ENCODE data around the gene TAF11L5. TPM values are rescaled to one million over a fixed set of nuclear protein-coding genes. Genes with fewer than 3 reads are reported as not detected.
"Not testable (repeated sequence)": the region's sequence is repeated elsewhere in the genome, so short reads cannot be mapped to it uniquely, and the experiment has no call there.

The TAF11L5 gene
- total RNA-seq, result 1 to 10 TPM in 5 of 8 experiments, not detected in 3; 1.4 to 8.5 (median 2.1) TPM

DNA sequence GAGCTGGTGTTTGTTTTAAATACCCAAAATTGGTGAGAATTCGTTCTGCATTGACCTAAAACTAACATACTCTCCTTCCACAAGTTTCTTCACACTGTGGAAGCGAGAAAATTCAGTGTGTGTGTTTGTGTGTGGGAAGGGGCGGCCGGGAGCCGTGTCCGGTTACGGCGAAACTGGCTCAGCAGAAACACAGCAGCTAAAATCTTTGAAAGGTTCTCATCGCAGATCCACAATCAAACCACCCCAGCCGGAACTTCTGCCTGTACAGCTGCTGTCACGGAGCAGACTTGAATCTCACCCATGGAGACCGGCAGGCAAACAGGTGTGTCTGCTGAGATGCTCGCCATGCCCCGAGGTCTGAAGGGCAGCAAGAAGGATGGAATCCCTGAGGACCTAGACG is at the start of gene TAF11L5:
TSS of gene TAF11L5 (plus strand) at position 301 of the 400 bp plus-strand sequence.
- H3K4me3 ChIP-seq; ATAC-seq (replicated peaks in 6 of 8); H3K4me1 ChIP-seq (replicated peaks in 1 of 2); H3K27ac ChIP-seq; in situ Hi-C loops (cut with MboI; ENCODE audit: low pct_unique_long_range_greater_than_20kb in 2 of 9, low sequenced_read_pairs in 9 of 9, unreplicated experiment in 9 of 9): not testable (repeated sequence)
- no CpG with 5 or more reads among the region's 15 CpGs for WGBS, 10 experiments

DNA sequence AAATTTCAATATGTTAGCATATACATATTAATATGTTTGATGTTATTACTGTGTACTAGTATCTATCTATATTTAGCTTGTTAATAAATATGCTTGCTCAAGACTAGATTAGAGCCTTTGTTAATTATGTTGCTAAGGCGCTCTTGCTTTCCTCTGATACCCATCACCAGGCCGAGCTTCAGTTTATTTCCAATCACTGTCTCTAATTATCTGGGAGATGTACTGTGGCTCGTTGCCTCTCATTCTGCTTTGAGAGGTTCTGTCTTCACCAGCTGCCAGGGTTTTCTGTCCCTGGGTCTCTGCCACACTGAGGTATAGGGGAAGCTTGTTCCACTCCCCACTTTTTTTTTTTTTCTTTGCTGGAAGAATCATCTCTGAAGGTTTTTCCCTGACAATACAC is 48.0 kb upstream of the TAF11L5 start:
- Histone ChIP-seq H3K4me1 (replicated peaks in 1 of 2) (peaks cover 5 to 10% of the 10 kb centered on the region in 2 donors), H3K4me3 (no peak overlapping the region), H3K27ac (no peak overlapping the region)
- WGBS, 10 experiments, result 10 to 83% (median 51%) methylated on average over 1 to 3 of the region's 3 CpGs; no CpG with 5 or more reads in 1 of the 10 experiments
- in situ Hi-C loops (cut with MboI; ENCODE audit: low pct_unique_long_range_greater_than_20kb in 2 of 9, low sequenced_read_pairs in 9 of 9, unreplicated experiment in 9 of 9), result no loop called here
- no peak for ATAC-seq (replicated peaks in 6 of 8)

GRCh38 chr5:17477573-17478265 is 47.3 kb upstream of the TAF11L5 start:
- no peak overlapping the region for H3K4me3 ChIP-seq
- no peak overlapping the region for H3K27ac ChIP-seq
- in situ Hi-C loops (cut with MboI; ENCODE audit: low pct_unique_long_range_greater_than_20kb in 2 of 9, low sequenced_read_pairs in 9 of 9, unreplicated experiment in 9 of 9), result no loop called here

GRCh38 chr5:17481378-17481777 is 43.7 kb upstream of the TAF11L5 start:
- Histone ChIP-seq H3K4me3 (no peak overlapping the region), H3K27ac (peak overlapping the region in 1 of 2 donors; percentile 39), H3K4me1 (replicated peaks in 1 of 2) (peaks cover 5 to 24% of the 10 kb centered on the region in 2 donors)
- 17 to 100% (median 42%) methylated on average over 1 to 4 of the region's 4 CpGs; no CpG with 5 or more reads in 1 of the 10 experiments for WGBS, 10 experiments
- in situ Hi-C loops (cut with MboI; ENCODE audit: low pct_unique_long_range_greater_than_20kb in 2 of 9, low sequenced_read_pairs in 9 of 9, unreplicated experiment in 9 of 9), result no loop called here
- peak in 6 of 8 experiments; percentile 34 to 83 (median 64) for ATAC-seq (replicated peaks in 6 of 8)

More at GRCh38 chr5:17477573-17478265, 47.3 kb upstream of the TAF11L5 start:
- ATAC-seq (replicated peaks in 6 of 8), result peak in 5 of 8 experiments; percentile 28 to 78 (median 63)
- 37 to 100% (median 71%) methylated on average over 2 to 7 of the region's 7 CpGs; no CpG with 5 or more reads in 2 of the 10 experiments for WGBS, 10 experiments
- peaks cover 5 to 17% of the 10 kb centered on the region in 2 donors for H3K4me1 ChIP-seq (replicated peaks in 1 of 2)

GRCh38 chr5:17482790-17483189 is 42.2 kb upstream of the TAF11L5 start:
- Histone ChIP-seq H3K4me1 (replicated peaks in 1 of 2) (peaks cover 5 to 24% of the 10 kb centered on the region in 2 donors), H3K27ac (peak overlapping the region in 1 of 2 donors; percentile 55), H3K4me3 (no peak overlapping the region)
- peak in 5 of 8 experiments; percentile 82 to 94 (median 88) for ATAC-seq (replicated peaks in 6 of 8)
- in situ Hi-C loops (cut with MboI; ENCODE audit: low pct_unique_long_range_greater_than_20kb in 2 of 9, low sequenced_read_pairs in 9 of 9, unreplicated experiment in 9 of 9), result no loop called here
- WGBS, 10 experiments, result 0 to 85% (median 40%) methylated on average over 2 of the region's 2 CpGs; no CpG with 5 or more reads in 5 of the 10 experiments

GRCh38 chr5:17486464-17487173 is 38.4 kb upstream of the TAF11L5 start:
- H3K27ac ChIP-seq; H3K4me3 ChIP-seq; in situ Hi-C loops (cut with MboI; ENCODE audit: low pct_unique_long_range_greater_than_20kb in 2 of 9, low sequenced_read_pairs in 9 of 9, unreplicated experiment in 9 of 9); ATAC-seq (replicated peaks in 6 of 8): not testable (repeated sequence)
- 42 to 100% (median 83%) methylated on average over 1 to 4 of the region's 10 CpGs; no CpG with 5 or more reads in 2 of the 10 experiments for WGBS, 10 experiments
- H3K4me1 ChIP-seq (replicated peaks in 1 of 2), result peaks cover 0 to 18% of the 10 kb centered on the region in 2 donors

DNA sequence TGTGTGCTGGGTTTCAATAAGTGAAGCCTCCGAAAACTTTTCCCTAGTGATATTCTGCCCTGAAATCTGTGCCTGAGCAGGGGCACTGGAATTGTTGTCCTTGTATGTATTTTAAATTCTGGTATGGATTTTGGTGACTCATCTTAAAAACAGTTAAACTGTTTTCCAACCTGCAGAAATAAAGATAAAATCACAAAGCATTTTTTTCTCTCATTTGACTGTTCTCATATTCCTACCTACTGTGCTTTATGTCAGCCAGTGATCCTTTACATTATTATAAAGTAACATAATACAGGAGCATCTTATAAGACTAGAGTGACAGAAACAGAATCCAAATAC is 37.9 kb upstream of the TAF11L5 start:
- no peak for ATAC-seq (replicated peaks in 6 of 8)
- peaks cover 0 to 13% of the 10 kb centered on the region in 2 donors for H3K4me1 ChIP-seq (replicated peaks in 1 of 2)
- in situ Hi-C loops (cut with MboI; ENCODE audit: low pct_unique_long_range_greater_than_20kb in 2 of 9, low sequenced_read_pairs in 9 of 9, unreplicated experiment in 9 of 9), result no loop called here
- WGBS, 10 experiments, result 50 to 100% (median 100%) methylated on average over 1 of the region's 1 CpG; no CpG with 5 or more reads in 5 of the 10 experiments
- H3K4me3 ChIP-seq, result no peak overlapping the region
- no peak overlapping the region for H3K27ac ChIP-seq

DNA sequence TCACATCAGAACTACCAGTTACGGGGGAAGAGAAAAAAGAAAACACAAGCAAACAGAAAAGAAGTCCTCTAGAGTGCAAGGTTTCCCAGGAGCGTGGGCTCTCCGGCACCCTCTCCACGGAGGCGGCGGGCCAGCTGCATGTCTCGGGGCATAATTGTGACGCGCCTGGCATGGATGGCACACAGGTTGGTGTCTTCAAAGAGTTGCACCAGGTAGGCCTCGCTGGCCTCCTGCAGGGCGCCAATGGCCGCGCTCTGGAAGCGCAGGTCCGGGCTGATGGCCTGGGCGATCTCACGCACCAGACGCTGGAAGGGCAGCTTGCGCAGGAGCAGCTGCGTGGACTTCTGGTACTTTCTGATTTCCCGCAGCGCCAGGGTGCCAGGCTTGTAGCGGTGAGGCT is 33.8 kb upstream of the TAF11L5 start:
- H3K4me3 ChIP-seq; H3K4me1 ChIP-seq (replicated peaks in 1 of 2); H3K27ac ChIP-seq; ATAC-seq (replicated peaks in 6 of 8); in situ Hi-C loops (cut with MboI; ENCODE audit: low pct_unique_long_range_greater_than_20kb in 2 of 9, low sequenced_read_pairs in 9 of 9, unreplicated experiment in 9 of 9): not testable (repeated sequence)
- 60 to 100% (median 86%) methylated on average over 1 to 4 of the region's 23 CpGs; no CpG with 5 or more reads in 7 of the 10 experiments for WGBS, 10 experiments

- Histone ChIP-seq H3K4me1 (replicated peaks in 1 of 2) (no peaks in the 10 kb centered on the region), H3K4me3 (no peak overlapping the region), H3K27ac (no peak overlapping the region)
- 0 to 96% (median 64%) methylated on average over 2 to 3 of the region's 3 CpGs; no CpG with 5 or more reads in 4 of the 10 experiments for whole genome bisulfite sequencing, 10 experiments
- ATAC-seq (replicated peaks in 6 of 8), result no peak
- in situ Hi-C loops (cut with MboI; ENCODE audit: low pct_unique_long_range_greater_than_20kb in 2 of 9, low sequenced_read_pairs in 9 of 9, unreplicated experiment in 9 of 9), result no loop called here
Observed at GRCh38 chr5:17492770-17493169, 32.3 kb upstream of the TAF11L5 start.

DNA sequence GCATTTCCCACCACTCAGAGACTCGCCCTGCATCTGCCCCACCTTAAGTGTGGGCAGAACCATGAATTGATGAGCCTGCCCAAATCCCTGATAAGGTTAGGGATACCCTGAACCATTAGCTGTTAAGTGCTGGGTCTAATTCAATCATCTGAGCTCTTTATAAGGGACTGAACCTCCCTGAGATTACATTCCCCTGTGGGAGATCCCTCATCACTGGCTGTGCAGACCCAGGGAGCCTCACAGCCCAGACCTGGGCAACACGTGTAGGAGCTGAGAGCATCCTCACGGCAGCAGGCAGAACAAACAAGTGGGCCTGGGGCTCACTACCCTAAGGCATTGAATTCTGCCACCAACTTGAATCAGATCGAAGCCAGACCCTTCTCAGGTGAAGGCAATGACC is 27.6 kb upstream of the TAF11L5 start:
- no peak overlapping the region for H3K4me3 ChIP-seq
- no peak for ATAC-seq (replicated peaks in 6 of 8)
- in situ Hi-C loops (cut with MboI; ENCODE audit: low pct_unique_long_range_greater_than_20kb in 2 of 9, low sequenced_read_pairs in 9 of 9, unreplicated experiment in 9 of 9), result no loop called here
- 7 to 93% (median 68%) methylated on average over 1 to 3 of the region's 4 CpGs; no CpG with 5 or more reads in 2 of the 10 experiments for WGBS, 10 experiments
- no peak overlapping the region for H3K27ac ChIP-seq
- no peaks in the 10 kb centered on the region for H3K4me1 ChIP-seq (replicated peaks in 1 of 2)

- WGBS, 10 experiments, result 0 to 90% (median 49%) methylated on average over 1 to 6 of the region's 8 CpGs; no CpG with 5 or more reads in 4 of the 10 experiments
- H3K4me3 ChIP-seq, result not testable (repeated sequence)
Observed at GRCh38 chr5:17497931-17498330, 27.1 kb upstream of the TAF11L5 start, which contains the start of gene TAF11L2. Gene TAF11L2, plus strand, starts transcription at chr5:17498231.

DNA sequence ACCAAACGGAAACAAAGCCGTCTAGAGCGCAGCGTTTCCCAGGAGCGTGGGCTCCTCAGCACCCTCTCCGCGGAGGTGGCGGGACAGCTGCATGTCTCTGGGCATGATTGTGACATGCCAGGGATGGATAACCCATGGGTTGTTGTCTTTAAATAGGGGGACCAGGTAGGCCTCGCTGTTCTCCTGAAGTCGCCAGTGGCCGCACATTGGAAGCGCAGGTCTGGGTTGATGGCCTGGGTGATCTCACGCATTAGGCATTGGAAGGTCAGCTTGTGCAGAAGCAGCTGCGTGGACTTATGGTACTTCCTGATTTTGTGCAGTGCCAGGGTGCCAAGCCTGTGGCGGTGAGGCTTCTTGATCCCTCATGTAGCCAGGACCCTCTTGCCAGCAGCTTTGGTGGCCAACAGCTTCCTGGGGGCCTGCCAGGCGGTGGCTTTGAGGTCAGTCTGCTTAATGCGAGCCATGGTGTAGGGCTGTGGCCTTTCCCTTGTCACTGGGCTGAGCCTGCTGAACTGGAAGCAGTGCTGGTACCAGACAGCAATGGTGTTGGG is 13.2 kb upstream of the TAF11L5 start:
- in situ Hi-C loops (cut with MboI; ENCODE audit: low pct_unique_long_range_greater_than_20kb in 2 of 9, low sequenced_read_pairs in 9 of 9, unreplicated experiment in 9 of 9), result no loop called here
- no peak overlapping the region for H3K4me3 ChIP-seq

More at GRCh38 chr5:17497931-17498330, 27.1 kb upstream of the TAF11L5 start, which contains the start of gene TAF11L2:
- H3K27ac ChIP-seq; in situ Hi-C loops (cut with MboI; ENCODE audit: low pct_unique_long_range_greater_than_20kb in 2 of 9, low sequenced_read_pairs in 9 of 9, unreplicated experiment in 9 of 9); H3K4me1 ChIP-seq (replicated peaks in 1 of 2); ATAC-seq (replicated peaks in 6 of 8): not testable (repeated sequence)

DNA sequence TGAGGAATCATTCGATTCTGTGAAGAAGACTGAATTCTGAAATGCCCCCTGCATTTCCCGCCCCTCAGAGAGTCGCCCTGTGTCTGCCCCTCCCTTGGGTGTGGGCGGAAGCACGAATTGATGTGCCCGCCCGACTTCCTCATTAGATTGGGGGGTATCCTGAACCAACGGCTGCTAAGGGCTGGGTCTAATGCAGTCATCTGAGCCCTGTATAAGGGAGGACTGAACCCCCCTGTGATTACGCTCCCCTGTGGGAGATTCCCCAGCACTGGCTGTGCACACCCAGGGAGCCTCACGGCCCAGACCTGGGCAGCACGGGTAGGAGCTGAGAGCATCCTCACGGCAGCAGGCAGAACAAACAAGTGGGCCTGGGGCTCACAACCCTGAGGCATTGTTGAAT is 7.5 kb upstream of the TAF11L5 start:
- H3K4me3 ChIP-seq; H3K4me1 ChIP-seq (replicated peaks in 1 of 2); ATAC-seq (replicated peaks in 6 of 8); H3K27ac ChIP-seq; in situ Hi-C loops (cut with MboI; ENCODE audit: low pct_unique_long_range_greater_than_20kb in 2 of 9, low sequenced_read_pairs in 9 of 9, unreplicated experiment in 9 of 9): not testable (repeated sequence)
- no CpG with 5 or more reads among the region's 12 CpGs for WGBS, 10 experiments

More for the DNA sequence above, 13.2 kb upstream of the TAF11L5 start:
- WGBS, 10 experiments, result 0 to 100% (median 97%) methylated on average over 1 to 12 of the region's 17 CpGs; no CpG with 5 or more reads in 3 of the 10 experiments
- Histone ChIP-seq H3K27ac (no peak overlapping the region), H3K4me1 (replicated peaks in 1 of 2) (no peaks in the 10 kb centered on the region)
- no peak for ATAC-seq (replicated peaks in 6 of 8)

Data from motor neuron (in vitro differentiated cells).